ENCODE data around the gene SRI. TPM values are rescaled to one million over a fixed set of nuclear protein-coding genes. Genes with fewer than 3 reads are reported as not detected.

SRI gene
- total RNA-seq, 1 donor from 2014 or later, result 105 TPM

DNA sequence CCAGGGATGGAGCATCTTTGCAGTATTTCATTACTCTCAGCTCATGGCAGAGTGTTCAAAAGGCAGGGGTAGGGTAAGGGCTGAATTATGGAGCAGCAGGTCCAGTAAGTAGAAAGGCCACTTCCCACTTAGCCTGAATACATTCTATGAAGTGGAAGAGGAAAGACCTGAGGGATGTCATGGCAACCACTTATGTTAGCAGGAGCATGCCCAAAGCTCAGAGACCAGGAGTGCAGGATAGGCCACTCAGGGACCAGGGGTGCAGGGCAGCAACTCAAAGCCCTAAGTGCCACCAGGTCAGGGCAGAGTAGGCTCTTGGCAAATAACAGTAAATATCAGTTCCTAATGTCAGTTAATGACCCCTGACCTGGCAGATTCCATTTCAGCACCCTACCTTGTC is 3.6 kb downstream of the SRI start:
- Mint-ChIP-seq H3K9me3 (ENCODE audit: unreplicated experiment) (no peaks in the 10 kb centered on the region), H3K27ac (ENCODE audit: unreplicated experiment) (no peak overlapping the region), H3K36me3 (ENCODE audit: unreplicated experiment) (peaks cover 6% of the 10 kb centered on the region), H3K4me3 (ENCODE audit: unreplicated experiment) (no peak overlapping the region), H3K27me3 (ENCODE audit: unreplicated experiment) (no peaks in the 10 kb centered on the region), H3K4me1 (ENCODE audit: unreplicated experiment) (peaks cover 23% of the 10 kb centered on the region)
- TF ChIP-seq, protein P1, sequence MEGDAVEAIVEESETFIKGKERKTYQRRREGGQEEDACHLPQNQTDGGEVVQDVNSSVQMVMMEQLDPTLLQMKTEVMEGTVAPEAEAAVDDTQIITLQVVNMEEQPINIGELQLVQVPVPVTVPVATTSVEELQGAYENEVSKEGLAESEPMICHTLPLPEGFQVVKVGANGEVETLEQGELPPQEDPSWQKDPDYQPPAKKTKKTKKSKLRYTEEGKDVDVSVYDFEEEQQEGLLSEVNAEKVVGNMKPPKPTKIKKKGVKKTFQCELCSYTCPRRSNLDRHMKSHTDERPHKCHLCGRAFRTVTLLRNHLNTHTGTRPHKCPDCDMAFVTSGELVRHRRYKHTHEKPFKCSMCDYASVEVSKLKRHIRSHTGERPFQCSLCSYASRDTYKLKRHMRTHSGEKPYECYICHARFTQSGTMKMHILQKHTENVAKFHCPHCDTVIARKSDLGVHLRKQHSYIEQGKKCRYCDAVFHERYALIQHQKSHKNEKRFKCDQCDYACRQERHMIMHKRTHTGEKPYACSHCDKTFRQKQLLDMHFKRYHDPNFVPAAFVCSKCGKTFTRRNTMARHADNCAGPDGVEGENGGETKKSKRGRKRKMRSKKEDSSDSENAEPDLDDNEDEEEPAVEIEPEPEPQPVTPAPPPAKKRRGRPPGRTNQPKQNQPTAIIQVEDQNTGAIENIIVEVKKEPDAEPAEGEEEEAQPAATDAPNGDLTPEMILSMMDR (IDR thresholded peaks at IDR 0.05), result no peak
- DNase-seq (ENCODE audit: extremely low spot score, unreplicated experiment), result no peak

DNA sequence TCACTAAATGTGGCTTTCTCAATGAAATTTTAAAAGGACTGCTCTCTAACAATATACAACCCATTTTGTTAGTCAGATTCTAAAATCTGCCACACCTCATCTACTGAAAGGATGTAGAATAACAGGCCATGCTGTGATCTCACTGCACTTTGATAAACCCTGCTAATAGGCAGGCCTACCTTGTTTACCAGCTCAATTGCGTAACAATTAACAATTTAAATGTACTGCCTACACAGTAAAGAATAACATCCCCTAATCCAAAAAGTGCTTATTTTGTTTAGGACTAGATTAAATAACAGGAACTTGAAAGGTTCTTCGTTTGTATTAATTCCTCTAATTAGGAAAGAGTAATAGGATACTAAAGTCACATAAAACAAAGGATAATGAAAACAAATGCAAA is 4.5 kb downstream of the SRI start:
- Mint-ChIP-seq H3K9me3 (ENCODE audit: unreplicated experiment) (no peaks in the 10 kb centered on the region), H3K36me3 (ENCODE audit: unreplicated experiment) (peaks cover 6% of the 10 kb centered on the region), H3K27ac (ENCODE audit: unreplicated experiment) (no peak overlapping the region), H3K27me3 (ENCODE audit: unreplicated experiment) (no peaks in the 10 kb centered on the region), H3K4me3 (ENCODE audit: unreplicated experiment) (no peak overlapping the region), H3K4me1 (ENCODE audit: unreplicated experiment) (peaks cover 17% of the 10 kb centered on the region)
- DNase-seq (ENCODE audit: extremely low spot score, unreplicated experiment), result no peak
- TF ChIP-seq, protein P1 (IDR thresholded peaks at IDR 0.05), result no peak

DNA sequence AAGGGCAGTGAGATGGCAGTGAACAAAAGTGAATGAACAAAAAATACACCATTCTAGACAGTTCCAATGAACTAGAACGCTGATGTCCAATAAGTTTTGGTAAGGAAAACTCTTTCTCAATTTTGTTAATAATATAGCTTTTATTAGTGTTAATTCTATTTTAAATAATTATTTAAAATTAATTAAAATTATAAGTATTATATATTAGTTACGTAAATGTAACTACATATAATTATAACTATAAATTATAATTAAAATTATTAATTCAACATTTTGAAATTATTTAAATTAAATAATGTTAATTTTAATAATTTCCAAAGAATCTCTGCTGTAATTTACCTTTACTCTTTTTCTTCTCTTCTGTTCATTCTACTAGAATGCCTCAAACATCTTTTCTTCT is 5.4 kb downstream of the SRI start:
- TF ChIP-seq, protein P1 (IDR thresholded peaks at IDR 0.05), result no peak
- Mint-ChIP-seq H3K4me1 (ENCODE audit: unreplicated experiment) (peaks cover 17% of the 10 kb centered on the region), H3K27ac (ENCODE audit: unreplicated experiment) (no peak overlapping the region), H3K4me3 (ENCODE audit: unreplicated experiment) (no peak overlapping the region), H3K9me3 (ENCODE audit: unreplicated experiment) (no peaks in the 10 kb centered on the region), H3K36me3 (ENCODE audit: unreplicated experiment) (peaks cover 11% of the 10 kb centered on the region), H3K27me3 (ENCODE audit: unreplicated experiment) (no peaks in the 10 kb centered on the region)
- DNase-seq (ENCODE audit: extremely low spot score, unreplicated experiment), result no peak

DNA sequence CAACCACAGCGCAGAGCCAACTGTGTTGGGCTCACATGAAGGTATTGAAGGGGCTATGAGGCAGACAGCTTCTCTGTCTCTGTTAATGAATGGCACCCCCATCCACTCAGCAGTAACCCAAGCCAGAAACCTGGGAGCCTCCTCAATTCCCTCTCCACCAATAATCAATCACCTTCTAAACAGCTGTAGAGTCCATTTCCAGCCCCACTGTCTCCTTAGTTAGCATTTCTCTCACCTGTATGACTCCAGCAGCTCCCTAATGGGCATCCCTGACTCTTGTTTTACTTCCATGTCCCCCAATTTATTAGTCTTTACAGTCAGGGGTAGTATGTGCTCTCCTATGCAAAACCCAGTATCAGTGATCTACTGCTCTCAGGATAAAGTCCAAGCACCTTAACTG is 6.9 kb downstream of the SRI start:
- H3K4me1 Mint-ChIP-seq (ENCODE audit: unreplicated experiment), result peaks cover 6% of the 10 kb centered on the region
- peak overlapping the region; percentile 39 for H3K27ac Mint-ChIP-seq (ENCODE audit: unreplicated experiment)
- H3K36me3 Mint-ChIP-seq (ENCODE audit: unreplicated experiment), result peaks cover 22% of the 10 kb centered on the region
- no peak overlapping the region for H3K4me3 Mint-ChIP-seq (ENCODE audit: unreplicated experiment)
- no peaks in the 10 kb centered on the region for H3K9me3 Mint-ChIP-seq (ENCODE audit: unreplicated experiment)
- TF ChIP-seq, protein P1 (IDR thresholded peaks at IDR 0.05), result no peak
- DNase-seq (ENCODE audit: extremely low spot score, unreplicated experiment), result no peak
- H3K27me3 Mint-ChIP-seq (ENCODE audit: unreplicated experiment), result no peaks in the 10 kb centered on the region

DNA sequence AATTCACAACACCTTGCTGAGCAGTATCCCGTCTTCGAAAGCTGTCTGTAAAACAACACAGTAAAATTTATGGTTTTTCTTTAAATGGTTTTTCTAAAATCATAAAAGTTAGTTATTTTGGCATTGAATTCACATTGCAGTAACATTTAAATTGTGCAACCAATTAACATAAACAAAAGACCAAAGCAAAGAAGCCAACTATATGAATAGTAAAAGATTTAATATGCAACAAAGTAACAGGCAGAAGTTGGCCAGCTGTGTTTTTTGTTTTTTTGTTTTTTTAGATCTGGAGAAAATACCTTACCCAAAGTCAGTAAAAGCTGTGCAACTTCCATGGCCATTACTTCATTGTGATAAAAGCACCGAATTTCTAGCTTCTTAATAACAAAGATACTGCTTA is 11.3 kb downstream of the SRI start:
- TF ChIP-seq, protein P1 (IDR thresholded peaks at IDR 0.05), result no peak
- no peak overlapping the region for H3K27ac Mint-ChIP-seq (ENCODE audit: unreplicated experiment)

More for the DNA sequence above, 11.3 kb downstream of the SRI start:
- Mint-ChIP-seq H3K4me1 (ENCODE audit: unreplicated experiment) (no peaks in the 10 kb centered on the region), H3K27me3 (ENCODE audit: unreplicated experiment) (no peaks in the 10 kb centered on the region), H3K9me3 (ENCODE audit: unreplicated experiment) (no peaks in the 10 kb centered on the region), H3K36me3 (ENCODE audit: unreplicated experiment) (peaks cover 45% of the 10 kb centered on the region), H3K4me3 (ENCODE audit: unreplicated experiment) (no peak overlapping the region)
- DNase-seq (ENCODE audit: extremely low spot score, unreplicated experiment), result no peak

All from osteocyte (in vitro differentiated cells).